Hematopoietic multipotent progenitor cell treated with erythropoietin and hydrocortisone succinate and interleukin-3 and kit ligand, for 17 days (in vitro differentiated cells): ENCODE results near the gene PLTP.
"Not testable (repeated sequence)": the region's sequence is repeated elsewhere in the genome, so short reads cannot be mapped to it uniquely, and the experiment has no call there.

Experiments
- DNase-seq: peaks from one replicate; pipeline ENCODE4 v3.0.0-alpha.2; 2015; ENCODE audit warnings: low spot score

PLTP gene, protein sequence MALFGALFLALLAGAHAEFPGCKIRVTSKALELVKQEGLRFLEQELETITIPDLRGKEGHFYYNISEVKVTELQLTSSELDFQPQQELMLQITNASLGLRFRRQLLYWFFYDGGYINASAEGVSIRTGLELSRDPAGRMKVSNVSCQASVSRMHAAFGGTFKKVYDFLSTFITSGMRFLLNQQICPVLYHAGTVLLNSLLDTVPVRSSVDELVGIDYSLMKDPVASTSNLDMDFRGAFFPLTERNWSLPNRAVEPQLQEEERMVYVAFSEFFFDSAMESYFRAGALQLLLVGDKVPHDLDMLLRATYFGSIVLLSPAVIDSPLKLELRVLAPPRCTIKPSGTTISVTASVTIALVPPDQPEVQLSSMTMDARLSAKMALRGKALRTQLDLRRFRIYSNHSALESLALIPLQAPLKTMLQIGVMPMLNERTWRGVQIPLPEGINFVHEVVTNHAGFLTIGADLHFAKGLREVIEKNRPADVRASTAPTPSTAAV

DNA sequence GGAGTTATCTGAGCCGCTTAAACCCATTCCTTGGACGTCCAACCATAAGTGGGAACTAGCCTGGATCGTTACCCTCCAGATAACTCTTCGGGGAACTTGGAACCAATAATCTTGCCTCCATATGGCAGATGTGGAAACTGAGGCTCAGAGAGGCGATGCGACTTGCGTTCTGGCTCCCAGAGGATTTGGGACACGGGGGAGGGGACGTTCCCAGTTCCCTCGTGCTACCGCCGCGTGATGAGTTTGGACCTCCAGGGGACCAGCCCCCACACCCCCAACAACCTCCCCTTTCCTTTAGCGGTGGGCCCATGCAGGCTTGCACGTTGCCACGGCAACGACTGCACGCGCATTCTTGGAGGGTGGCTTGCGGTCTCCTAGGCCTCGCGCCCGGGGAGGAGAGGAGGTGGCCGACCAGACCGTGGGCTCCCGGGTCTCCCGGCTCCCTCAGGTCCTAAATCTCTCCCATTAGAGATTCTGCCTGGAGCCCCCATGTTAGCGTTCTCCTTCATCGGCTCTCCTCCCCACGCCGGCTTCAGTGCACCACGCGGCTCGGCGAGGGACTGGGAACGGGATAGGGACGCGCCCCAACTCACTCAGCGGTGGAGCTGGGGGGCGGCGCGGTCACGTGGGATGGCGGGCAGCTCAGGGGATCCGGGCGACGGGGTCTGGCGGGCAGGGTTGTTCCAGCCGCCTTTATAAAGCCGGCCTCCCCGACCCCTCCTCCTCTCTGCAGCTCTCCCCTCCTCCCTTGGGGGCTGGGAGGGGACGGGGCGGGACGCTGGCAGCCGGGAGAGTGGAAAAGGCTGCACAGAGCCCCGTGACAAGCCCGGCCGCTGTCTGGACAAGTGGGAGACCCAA, at the start of gene PLTP:
Gene PLTP (minus strand): TSS at position 670 of the 858 bp plus-strand sequence. CDS start 703 bp downstream, outside the sequence.
- DNase-seq, result no peak

DNA sequence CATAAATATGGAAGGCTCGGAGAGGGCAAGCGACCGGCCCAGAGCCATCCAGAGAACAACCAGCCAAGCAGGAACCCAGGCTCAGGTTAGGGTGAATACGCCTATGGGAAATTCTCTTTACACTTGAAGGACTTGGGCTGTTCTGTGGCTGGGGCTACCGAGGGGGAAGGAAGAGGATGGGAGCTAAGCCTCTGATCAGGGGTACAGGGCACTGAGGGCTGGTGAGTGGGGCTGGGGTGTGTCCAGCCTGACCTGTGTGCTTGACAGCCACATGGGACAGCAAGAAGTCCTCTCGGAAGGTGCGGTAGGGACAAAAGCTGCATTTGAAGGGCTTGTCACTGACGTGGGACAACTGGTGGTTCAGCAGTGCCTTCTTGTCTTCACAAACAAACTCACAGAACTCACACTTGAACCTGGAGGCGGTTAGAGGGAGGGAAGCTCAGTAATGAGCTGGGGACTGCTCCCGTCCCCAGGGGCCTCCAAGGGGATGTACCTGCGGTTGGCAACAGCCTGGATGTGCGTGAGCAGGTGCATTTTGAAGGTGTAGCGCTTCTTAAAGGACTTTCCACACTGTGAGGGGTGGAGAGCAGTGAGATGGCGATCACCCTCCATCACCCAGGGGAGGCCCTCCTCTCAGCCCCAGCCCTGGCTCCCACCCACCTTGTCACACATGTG, 48.1 kb upstream of the PLTP start:
- DNase-seq, result no peak

DNA sequence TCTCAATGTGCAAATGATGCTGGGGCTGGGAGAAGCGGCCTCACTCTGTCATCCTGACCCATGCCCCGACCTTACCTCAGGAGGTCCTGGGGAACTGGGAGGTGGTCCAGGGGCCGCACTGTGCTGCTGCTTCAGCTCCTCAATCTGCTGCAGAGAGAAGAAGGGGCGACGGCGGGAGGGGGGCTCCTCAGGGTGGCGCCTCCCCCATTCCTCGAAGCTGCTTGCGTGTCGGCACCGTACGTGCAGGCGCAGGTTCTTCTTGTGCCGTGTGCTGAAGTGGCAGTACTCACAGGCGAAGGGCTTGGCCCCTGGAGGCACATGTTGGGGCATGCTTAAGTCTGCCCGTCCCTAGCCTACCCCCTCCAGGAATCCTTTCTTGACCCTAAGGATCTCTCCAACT, 47.2 kb upstream of the PLTP start:
- no peak for DNase-seq

DNA sequence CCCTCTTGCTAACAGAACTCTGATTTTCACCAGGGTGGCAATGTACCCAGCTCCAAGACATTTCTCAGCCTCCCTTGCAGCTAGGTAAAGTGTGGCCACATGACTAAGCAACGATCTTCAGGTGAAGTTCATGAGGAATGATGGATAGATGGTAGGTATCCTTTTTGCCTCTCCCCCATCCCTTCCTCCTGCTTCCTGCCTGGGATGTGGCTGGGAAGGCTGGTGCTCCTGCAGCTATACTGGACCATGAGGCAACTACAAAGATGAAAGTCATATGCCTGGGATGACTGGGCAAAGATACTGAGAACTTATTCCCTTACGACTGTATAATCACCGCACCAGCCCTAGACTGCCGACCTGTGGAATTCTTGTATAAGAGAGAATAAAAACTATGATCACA, 46.6 kb upstream of the PLTP start:
- no peak for DNase-seq

DNA sequence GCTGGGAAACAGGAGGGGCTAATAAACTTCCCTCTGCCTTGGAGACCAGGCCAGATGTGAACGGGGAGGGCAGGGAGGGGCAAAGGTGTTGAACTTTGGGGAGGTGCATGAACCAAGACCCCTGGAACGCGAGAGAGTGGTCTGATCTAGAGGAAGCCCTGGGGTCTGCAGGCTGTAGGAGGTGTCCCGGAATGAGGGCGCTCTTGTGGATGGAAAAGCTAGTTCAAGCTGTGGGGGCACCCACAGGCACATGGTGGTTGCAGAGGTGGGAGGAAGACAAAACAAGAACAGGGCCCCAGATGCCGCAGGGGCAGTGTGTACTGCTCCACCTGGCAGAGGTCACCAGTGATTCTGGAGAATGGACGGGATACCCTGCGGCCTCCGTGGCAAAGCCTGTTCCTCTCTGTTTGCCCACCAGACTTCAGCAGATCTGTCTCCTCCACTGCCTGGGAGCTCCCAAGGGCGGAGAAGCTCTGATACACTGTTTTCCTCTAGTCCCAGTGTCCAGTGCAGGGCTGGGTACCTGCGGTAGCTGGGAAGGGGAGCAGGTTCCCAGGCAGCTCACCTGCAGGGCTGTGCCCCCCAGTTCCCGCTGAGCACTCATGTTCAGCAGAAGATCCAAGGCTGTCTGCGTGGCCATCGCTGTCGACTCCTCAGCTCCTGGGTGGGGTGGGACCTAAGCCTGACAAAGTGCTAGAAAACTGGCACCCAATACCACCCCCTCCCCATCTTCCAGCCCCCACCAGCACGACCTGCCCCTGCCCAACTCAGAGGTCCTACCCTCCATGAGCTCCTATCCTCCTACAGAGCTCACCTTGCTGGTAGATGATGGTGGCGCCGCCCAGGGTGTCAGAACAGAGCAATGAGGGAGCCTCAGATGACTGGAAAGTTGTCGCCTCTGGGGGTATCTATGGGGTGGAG, 45.3 kb upstream of the PLTP start:
- DNase-seq, result no peak

DNA sequence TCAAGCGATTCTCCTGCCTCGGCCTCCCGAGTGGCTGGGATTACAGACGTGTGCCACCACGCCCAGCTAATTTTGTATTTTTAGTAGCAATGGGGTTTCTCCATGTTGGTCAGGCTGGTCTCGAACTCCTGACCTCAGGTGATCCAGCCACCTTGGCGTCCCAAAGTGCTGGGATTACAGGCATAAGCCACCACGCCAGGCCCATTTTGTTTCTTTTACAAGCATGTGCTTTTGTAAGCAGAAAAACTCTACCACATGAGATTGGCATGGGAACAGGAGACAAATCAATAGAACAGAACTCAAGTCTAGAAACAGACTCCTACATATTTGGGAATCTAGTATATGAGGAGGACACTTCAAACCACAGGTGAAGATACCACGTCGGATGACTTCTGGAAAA, 44.4 kb upstream of the PLTP start:
- not testable (repeated sequence) for DNase-seq

DNA sequence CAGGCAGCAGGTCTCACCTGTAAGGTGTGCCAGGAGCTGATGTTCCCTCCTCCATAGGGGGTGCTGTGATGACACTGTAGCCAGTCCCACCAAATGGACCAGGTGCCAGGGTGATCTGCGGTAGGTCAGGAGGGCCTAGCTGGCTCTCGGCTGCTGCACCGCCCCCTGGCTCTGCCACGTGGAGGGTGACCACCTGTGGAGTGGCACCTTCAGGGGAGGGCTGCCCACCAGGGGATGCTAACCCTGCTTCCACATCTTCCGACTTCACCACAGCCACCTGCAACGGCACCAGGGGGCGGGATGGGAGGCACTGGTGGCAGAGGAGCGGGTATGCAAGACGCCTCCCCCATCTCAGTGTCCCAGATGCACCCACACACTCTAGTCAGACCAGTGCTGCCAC, 41.7 kb upstream of the PLTP start:
- DNase-seq, result no peak

DNA sequence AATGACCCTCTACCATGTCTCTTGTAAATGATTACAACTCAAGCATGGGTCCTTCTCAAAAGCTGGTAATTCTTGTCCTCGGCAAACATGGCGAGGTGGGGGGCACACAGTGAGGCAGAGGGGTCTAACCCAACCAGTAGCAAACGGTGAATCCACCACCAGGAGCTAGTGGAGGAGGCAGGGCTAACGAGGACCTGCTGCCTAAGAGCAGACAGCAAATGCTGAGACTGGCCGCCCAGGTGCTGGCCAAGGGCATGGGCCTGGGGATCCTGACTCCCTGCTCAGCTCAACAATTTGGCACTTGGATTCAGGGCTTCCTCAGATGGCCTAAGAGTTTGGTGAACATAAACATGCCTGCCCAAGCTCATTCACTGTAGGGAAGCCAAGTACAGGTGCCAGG, 40.9 kb upstream of the PLTP start:
- DNase-seq, result no peak

DNA sequence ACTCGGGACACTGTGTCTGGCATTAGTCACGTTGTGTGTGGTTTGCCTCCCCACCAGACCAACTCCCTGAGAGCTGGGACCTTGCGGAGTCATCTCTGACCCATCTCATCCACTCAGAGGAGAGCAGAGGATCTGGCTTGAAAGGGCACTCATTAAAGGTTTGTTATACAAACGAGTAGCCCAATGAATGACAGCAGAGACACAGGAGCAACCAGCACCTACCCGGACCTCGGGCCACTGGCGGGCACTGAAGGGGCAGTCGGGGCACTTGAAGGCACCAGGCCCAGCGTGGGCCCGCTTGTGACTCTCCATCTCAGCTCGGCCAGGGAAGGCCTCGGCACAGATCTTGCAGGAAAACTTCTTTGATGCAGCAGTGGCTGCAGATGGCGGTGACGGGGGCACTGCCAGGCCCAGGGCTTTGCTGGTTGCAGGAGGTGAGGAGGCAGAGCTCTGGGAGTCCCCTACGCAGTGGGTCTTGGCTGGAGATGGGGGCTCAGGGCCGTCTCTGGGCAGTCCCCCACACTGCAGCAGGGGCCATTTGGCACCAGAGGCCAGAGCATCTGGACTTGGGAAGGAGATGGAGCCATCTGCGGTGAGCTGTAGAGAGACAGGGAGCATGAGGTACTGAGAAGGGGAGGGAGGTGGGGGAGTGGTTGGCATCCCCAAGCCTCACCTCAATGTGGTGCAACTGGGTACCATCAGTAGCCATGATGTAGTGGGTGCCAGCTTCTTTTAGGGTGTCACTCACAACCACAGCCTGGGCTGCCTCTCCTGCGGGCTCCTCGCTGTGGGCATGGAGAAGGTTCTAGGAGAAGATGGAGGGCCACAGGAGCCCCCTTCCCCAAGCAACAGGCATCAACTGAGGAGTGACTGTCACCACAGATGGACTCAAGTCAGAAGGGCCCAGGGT, 40.2 kb upstream of the PLTP start:
- no peak for DNase-seq

DNA sequence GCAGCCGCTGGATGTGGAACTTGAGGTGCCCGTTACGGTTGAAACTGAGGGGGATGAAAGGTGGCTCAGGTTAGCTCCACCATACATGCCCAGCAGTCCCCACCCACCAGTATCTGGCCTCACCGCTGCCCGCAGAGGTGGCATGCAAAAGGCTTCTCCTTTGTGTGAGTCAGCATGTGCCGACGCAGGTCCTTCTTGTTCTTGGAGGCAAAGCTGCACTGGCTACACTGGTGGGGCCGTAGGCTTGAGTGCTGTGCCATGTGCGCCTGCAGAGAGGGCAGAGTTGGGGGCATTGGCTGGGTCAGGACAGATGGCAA, 38.3 kb upstream of the PLTP start:
- no peak for DNase-seq

DNA sequence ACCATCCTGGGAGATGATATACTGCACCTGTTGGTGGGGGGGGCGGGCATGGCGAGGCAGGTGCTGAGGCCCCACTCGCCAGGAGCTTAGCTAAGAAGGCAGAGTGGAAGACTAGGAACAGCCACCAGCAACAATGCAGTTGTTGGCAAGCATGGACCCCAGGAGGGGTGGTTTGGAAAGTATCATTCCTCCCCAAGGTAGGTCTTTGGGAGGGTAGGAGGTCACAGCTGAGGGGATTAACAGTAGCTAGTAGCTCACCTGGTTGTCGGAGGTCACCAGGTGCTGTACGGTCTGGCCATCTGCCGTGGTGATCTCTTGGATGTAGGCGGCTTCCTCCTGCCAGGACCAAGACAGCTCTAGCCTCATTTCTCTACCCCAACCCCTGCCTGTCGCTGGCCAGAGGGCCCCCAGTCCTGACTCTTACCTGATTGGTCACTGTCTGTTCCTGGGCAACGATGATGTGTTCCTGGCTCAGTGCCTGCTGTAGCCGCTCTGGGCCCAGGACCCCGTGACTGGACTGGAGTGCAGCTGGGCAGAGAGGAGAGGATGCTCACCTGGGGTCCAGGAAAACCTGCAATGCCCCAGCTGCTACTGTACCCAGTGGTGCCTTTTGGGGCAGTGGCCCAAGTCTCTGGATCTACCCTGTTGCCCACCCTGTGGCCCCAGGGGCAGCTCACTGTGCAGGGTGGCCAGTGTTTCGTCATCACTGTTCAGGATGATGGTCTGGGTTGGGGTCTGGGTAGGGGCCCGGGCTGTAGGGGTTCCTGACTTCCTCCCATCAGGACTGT, 37.8 kb upstream of the PLTP start:
- DNase-seq, result no peak

DNA sequence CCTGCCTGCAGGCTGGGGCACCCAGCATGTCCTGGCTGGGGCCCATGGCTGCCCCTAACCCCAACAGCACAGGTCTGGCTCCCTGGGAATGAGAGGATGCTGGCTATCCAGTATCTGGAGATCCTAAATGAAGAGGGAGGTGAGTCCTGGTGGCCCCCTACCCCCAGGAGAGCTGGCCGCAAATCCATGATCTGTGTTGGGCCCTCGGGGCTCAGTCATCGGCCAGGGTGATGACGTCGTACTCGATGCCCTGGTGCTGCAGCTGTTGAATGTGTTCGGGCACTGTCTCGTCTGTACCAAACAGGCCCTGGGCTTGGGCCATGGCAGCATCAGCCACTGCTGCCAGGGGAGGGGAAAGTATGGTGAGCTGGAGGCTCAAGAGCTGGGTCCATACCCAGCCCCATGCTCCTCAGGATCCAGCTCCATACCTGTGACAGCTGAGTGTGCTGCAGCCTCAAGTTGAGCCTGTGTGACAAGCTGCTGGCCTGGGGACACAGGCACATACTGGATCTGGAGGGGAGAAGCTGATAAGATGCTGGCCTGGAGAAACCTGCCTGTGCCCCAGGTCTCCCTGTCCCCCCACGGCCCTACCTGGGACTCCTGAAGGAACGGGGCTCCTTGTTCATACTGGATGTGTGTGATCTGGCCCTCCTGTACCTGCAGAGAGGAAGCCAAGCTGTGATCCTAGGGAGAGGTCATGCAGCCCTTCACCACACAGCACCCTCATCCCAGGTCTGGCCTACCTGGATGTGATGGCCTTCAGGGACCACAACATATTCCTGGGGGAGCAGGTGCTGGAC, 37.0 kb upstream of the PLTP start:
- no peak for DNase-seq

DNA sequence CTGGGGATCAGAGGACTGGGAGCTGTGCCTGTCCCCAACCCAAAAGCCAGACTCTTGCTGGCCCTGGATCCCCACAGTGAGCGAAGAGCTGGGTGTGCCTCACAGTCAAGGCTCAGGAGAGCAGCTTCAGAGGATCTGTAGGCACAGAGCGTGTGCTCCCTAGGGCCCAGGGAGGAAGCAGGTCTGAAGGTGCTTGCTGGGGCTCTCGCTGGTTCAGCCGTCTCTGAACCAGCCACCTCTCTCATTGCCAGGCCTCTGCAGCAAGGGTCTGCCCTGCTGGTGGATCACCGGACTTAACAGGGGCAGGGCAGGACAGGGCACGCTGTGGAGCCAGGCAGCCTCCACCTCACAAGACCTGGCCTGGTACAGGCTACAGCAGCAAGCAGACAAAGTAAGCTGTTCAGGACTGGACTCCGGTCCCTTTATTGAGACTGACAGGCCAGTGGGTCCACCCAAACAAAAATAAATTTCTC, 36.3 kb upstream of the PLTP start:
- no peak for DNase-seq

DNA sequence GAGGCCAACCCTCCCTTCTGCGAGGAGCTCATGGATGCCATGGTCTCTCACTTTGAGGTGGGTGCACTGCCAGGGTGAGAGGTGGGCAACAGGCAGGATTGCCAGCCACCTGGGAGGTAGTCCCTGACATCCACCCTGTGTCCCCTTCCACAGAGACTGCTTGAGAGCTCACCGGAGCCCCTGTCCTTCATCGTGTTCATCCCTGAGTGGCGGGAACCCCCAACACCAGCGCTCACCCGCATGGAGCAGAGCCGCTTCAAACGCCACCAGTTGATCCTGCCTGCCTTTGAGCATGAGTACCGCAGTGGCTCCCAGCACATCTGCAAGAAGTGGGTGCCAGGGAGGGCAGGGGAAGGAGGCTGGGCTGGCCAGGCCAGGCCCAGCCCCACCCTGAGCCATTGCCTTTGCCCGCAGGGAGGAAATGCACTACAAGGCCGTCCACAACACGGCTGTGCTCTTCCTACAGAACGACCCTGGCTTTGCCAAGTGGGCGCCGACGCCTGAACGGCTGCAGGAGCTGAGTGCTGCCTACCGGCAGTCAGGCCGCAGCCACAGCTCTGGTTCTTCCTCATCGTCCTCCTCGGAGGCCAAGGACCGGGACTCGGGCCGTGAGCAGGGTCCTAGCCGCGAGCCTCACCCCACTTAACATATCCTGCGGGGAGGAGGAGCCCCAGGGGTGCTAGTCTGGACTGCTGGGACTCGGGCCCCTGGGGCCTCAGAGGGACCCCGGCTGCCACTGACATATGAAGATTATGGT, 35.3 kb upstream of the PLTP start:
- no peak for DNase-seq

DNA sequence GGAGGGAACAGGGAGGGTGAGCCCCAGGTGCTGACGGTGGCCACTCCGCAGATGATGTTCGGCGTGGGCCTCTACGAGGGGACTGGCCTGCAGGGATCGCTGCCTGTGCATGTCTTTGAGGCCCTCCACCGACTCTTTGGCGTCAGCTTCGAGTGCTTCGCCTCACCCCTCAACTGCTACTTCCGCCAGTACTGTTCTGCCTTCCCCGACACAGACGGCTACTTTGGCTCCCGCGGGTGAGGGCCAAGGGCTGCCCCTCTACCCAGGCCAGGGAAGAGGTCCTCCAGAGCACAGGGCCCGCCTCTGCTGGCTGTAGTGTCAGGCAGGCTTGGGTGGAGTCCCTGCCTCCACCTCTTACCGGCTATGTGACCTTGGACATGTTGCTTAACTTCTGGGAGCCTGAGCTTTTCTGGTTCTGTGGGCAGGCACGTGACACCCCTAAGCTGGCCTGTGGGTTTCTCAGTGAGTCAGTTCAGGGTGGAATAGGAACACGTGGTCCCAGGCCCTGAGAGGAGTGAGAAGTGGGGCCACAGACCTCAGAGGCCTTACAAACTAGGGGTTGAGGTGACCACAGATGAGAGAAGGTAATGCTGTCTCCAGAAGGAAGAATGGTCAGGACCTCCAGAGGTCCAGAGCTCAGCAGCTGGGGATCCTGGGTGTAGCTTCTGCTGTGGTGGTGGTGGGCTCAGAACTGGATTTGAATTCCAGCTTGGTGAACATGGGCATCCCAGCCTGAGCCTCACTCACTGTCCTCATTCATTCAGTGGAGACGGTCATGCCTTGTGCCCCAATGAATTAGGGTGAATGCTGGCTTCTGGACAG, 34.4 kb upstream of the PLTP start:
- DNase-seq, result no peak

DNA sequence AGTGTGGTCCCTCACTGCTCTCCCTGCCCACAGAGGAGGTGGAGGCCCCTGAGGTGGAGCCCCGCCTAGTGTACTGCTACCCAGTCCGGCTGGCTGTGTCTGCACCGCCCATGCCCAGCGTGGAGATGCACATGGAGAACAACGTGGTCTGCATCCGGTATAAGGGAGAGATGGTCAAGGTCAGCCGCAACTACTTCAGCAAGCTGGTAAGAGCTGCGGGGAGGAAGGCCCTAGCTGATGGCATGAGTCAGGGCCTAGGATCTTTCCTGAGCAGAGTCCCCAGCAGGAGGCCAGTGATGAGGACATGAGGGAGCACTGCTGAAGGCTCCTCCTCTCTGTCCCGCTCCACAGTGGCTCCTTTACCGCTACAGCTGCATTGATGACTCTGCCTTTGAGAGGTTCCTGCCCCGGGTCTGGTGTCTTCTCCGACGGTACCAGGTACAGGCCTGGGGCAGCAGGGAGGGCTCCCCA, 33.8 kb upstream of the PLTP start:
- no peak for DNase-seq
